HS-27A (cell line): ENCODE measurements around the gene TUBD1.

Source experiments
- DNase-seq: peaks from one replicate; pipeline ENCODE4 v3.0.0-alpha.2; 2012; ENCODE audit warnings: low read depth, missing footprints

The TUBD1 gene

DNA sequence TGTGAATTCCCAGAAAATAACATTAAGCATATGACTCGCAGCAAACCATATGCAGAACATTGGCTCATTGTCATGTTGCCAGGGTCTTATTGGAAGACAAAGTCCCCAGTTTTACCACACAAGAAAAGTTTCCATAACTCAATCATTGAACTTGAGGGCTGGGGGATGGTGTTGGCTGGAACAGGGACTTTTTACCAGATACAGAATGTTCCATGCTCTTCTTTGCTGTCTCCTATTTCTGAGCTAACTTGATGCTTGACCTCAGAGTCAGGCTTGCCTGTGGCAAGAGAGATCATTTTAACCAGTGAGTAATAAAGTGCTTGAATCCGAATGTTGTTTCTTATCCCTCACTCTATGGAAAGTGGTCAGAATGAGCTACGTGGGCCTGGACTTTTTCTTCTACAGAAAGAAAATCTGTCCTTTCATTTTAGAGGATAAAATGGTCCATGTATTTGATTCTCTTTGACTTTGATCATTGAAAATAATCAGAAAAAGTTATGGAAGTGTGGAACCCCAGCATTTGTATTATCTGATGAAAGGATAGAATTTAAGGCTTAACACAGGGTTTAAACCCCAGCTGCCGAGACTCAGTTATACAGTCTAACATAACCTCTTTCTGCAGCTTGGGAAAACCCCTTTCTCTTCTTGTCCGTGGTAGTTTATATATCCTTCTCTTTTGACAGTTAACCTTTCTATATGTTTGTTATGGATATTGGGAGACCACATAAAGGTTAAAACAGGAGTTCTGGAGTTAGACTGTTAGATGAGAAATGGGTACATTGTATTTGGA is 67.0 kb downstream of the TUBD1 start:
- DNase-seq: no peak

DNA sequence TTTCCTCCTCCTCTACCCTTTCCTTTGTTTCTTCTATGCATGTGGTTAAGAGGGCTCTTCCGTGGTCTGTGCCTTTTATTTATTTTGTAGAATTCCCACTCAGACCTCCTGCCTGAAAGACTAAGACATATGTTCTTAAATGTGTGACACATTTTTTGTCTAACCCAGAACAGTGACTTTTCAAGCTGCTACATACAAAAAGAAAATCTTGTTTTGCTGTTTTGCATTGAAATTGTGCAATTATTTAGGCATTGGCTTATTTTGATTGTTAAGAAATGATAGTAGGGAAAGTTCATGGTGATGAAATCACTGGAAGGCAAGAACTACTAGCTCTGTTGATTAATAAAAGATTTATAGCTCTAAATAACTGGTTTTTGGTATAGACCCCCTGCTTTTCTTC is 76.8 kb downstream of the TUBD1 start:
- DNase-seq: no peak

DNA sequence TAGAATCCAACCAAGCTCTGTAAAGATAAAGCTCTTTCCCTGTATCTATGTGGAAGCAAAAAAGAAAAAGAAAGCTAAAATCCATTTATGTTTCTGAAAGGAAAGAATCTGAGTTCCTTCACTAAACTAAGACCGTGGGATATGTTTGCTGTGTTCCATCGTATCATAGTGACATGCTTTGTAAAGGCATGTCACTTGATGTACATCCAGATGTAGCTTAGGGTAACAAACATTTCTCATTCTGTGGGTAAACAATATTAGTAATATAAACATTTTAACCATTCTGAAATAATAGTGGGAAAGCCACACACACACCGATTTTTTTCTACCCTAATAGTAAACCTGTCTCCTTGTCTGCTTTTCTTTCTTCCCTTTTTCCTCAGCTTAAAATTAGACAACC is 78.1 kb downstream of the TUBD1 start:
- no peak for DNase-seq

DNA sequence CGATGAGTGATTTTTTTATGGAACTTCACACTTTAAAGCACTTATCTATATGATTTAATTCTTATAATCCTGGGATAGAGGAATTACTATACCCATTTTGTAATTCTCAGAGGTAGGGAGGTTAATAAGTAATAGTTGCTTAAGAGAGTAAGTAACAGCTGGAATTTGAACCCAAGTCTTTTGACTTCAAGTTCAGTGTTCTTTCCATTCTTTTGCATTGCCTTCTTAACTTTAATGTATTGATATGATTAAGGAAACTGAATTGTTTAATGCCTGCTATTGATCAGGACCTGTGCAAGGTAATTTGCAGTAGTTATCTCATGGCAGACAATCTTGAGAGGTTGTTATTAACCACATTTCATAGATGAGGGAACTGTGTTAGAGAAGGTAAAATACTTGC is 78.5 kb downstream of the TUBD1 start:
- DNase-seq: no peak

DNA sequence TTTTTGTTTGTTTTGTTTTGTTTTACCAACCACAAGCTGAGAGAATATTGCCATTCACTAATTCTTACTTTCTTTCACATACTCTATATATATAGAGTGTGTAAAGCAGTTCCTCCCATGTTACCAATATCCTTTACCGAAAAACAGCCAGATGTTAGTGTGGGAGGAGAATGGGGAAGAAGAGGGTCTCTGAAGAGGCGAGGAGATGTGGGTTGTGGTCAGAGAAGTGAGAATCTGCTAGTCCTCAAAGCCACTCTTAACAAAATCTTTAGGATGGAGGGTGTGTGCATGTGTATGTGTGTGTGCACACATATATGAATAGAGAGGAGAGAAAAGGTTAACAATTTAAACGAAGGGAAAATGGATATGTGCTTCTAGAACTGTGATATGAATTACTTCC is 80.6 kb downstream of the TUBD1 start:
- no peak for DNase-seq

DNA sequence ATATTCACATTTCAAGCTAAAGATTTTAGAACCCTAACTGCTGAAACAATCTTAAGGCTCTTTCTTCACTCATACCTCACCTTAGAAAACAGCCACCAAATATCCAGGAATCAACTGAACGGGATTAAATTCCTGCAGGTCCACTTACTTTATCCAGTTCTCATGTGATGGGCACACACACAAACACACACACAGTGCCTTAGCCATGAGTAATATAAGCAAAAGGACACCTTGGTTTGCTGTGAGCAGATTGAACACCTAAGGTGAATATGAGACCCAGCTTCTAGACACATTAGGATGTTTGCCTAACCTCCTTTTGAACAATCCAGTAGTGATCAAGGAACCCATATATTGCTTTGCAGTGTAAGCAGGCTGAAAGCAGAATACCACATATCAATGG is 81.5 kb downstream of the TUBD1 start:
- DNase-seq: no peak

DNA sequence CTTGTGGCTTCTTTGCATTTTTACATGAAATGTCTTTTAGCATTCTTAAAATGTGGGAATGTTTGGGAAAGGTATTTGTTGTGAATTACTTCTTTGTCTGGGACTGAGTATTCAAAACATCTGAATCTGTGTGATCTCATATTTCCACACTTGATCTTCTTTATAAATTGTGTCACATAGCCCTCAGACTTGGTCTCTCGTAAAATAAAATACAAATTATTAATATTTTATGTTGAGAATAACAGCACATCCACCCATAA is 81.9 kb downstream of the TUBD1 start:
- no peak for DNase-seq
